Right atrium auricular region (tissue), 2 donors: ENCODE data around the gene ZNF275. TPM values are rescaled to one million over a fixed set of nuclear protein-coding genes. Genes with fewer than 3 reads are reported as not detected.

Source experiments
- DNase-seq: peaks from one replicate; pipeline ENCODE4 v3.0.0-alpha.2; 2019; ENCODE audit warnings: low spot score
- H3K27ac ChIP-seq, 2 donors: fragments of 200-600 bp; sonication (generic); 1 replicate in 1 of 2; 2 replicates in 1 of 2; pipeline ENCODE4 v1.5.1; 2016 to 2019
- H3K27me3 ChIP-seq, 2 donors: fragments of 200-600 bp; sonication (generic); one replicate each; pipeline versions ENCODE4 v1.5.1 to v1.6.0; 2017 to 2019
- H3K36me3 ChIP-seq: fragments of 200-600 bp; sonication (generic); one replicate; pipeline ENCODE4 v1.5.1; 2016
- H3K4me1 ChIP-seq, 2 donors: fragments of 200-600 bp; sonication (generic); one replicate each; pipeline versions ENCODE4 v1.5.1 to v1.6.0; 2017 to 2019
- H3K4me3 ChIP-seq, 2 donors: fragments of 200-600 bp; sonication (generic); 1 replicate in 1 of 2; 2 replicates in 1 of 2; pipeline ENCODE4 v1.5.1; 2017 to 2019; ENCODE audit warnings: mild to moderate bottlenecking in 1 of 2, moderate library complexity in 1 of 2
- H3K9me3 ChIP-seq, 2 donors: fragments of 200-600 bp; sonication (generic); one replicate each; pipeline ENCODE4 v1.5.1; 2019
- CTCF ChIP-seq, 2 donors: fragments of 200-600 bp; sonication (generic); IDR thresholded peaks; one replicate each; pipeline ENCODE4 v1.5.1; 2019; ENCODE audit warnings: antibody characterized with exemption in 2 of 2
- total RNA-seq, 2 donors: library from RNA; depleted of rRNA; stranded (reverse); fragments of >200 nt; gene quantifications; one replicate each; pipeline ENCODE4 v1.1.0, GENCODE V29; 2016

Gene ZNF275
- total RNA-seq, 2 donors from 2014 or later, result 5.9 to 7.2 TPM

GRCh38 chrX:153375571-153375970, 41.6 kb downstream of the ZNF275 start:
- no peak overlapping the region for H3K4me3 ChIP-seq
- DNase-seq, result no peak
- no peaks in the 10 kb centered on the region for H3K27me3 ChIP-seq
- TF ChIP-seq CTCF (IDR thresholded peaks at IDR 0.05), result no peak
- no peak overlapping the region for H3K27ac ChIP-seq
- H3K4me1 ChIP-seq, result no peaks in the 10 kb centered on the region
- peaks cover 0 to 17% of the 10 kb centered on the region in 2 donors for H3K9me3 ChIP-seq
- H3K36me3 ChIP-seq, result no peaks in the 10 kb centered on the region

- Histone ChIP-seq H3K27ac (no peak overlapping the region), H3K27me3 (no peaks in the 10 kb centered on the region), H3K4me1 (no peaks in the 10 kb centered on the region), H3K36me3 (no peaks in the 10 kb centered on the region), H3K9me3 (peaks cover 0 to 17% of the 10 kb centered on the region in 2 donors), H3K4me3 (no peak overlapping the region)
- no peak for DNase-seq
- no peak for TF ChIP-seq CTCF (IDR thresholded peaks at IDR 0.05)
Observed at GRCh38 chrX:153377727-153378126, 43.8 kb downstream of the ZNF275 start.

- no peaks in the 10 kb centered on the region for H3K4me1 ChIP-seq
- H3K4me3 ChIP-seq, result no peak overlapping the region
- H3K9me3 ChIP-seq, result peaks cover 0 to 17% of the 10 kb centered on the region in 2 donors
- no peaks in the 10 kb centered on the region for H3K36me3 ChIP-seq
- no peak for TF ChIP-seq CTCF (IDR thresholded peaks at IDR 0.05)
- H3K27me3 ChIP-seq, result no peaks in the 10 kb centered on the region
- no peak for DNase-seq
- no peak overlapping the region for H3K27ac ChIP-seq
Observed at GRCh38 chrX:153378607-153379006, 44.7 kb downstream of the ZNF275 start.

GRCh38 chrX:153379508-153379907, 45.6 kb downstream of the ZNF275 start:
- H3K4me1 ChIP-seq, result no peaks in the 10 kb centered on the region
- no peak for DNase-seq
- H3K4me3 ChIP-seq, result no peak overlapping the region
- TF ChIP-seq CTCF (IDR thresholded peaks at IDR 0.05), result no peak
- H3K27ac ChIP-seq, result no peak overlapping the region
- no peaks in the 10 kb centered on the region for H3K36me3 ChIP-seq
- H3K27me3 ChIP-seq, result no peaks in the 10 kb centered on the region
- H3K9me3 ChIP-seq, result peaks cover 0 to 17% of the 10 kb centered on the region in 2 donors

GRCh38 chrX:153379971-153380581, 46.1 kb downstream of the ZNF275 start:
- no peak for DNase-seq
- H3K27me3 ChIP-seq, result no peaks in the 10 kb centered on the region
- no peak overlapping the region for H3K4me3 ChIP-seq
- peaks cover 0 to 17% of the 10 kb centered on the region in 2 donors for H3K9me3 ChIP-seq
- H3K27ac ChIP-seq, result peak overlapping the region; percentile 48 to 66
- H3K4me1 ChIP-seq, result no peaks in the 10 kb centered on the region
- no peaks in the 10 kb centered on the region for H3K36me3 ChIP-seq
- TF ChIP-seq CTCF (IDR thresholded peaks at IDR 0.05), result no peak

GRCh38 chrX:153380691-153381090, 46.7 kb downstream of the ZNF275 start:
- DNase-seq, result no peak
- no peaks in the 10 kb centered on the region for H3K27me3 ChIP-seq
- TF ChIP-seq CTCF (IDR thresholded peaks at IDR 0.05), result no peak
- H3K4me3 ChIP-seq, result no peak overlapping the region
- peaks cover 0 to 17% of the 10 kb centered on the region in 2 donors for H3K9me3 ChIP-seq
- no peaks in the 10 kb centered on the region for H3K4me1 ChIP-seq
- H3K36me3 ChIP-seq, result no peaks in the 10 kb centered on the region
- peak overlapping the region; percentile 48 to 66 for H3K27ac ChIP-seq
